DOHH2 (cell line): Measurements from ENCODE around the gene CBLB.

ENCODE experiments used
- H3F3A ChIP-seq: fragments of 200-600 bp; sonication (generic), shearing (Covaris generic); 2 replicates; pipeline ENCODE4 v1.6.0; 2016; ENCODE audit warnings: antibody characterized with exemption, mild to moderate bottlenecking; ENCODE audit not compliant: control insufficient read depth, insufficient read depth
- H3K27ac ChIP-seq: fragments of 200-600 bp; sonication (generic); 2 replicates; pipeline ENCODE4 v1.5.1; 2014; ENCODE audit warnings: low read depth, mild to moderate bottlenecking, low read length, moderate library complexity
- H3K27me3 ChIP-seq: fragments of 200-600 bp; sonication (generic); 2 replicates; pipeline ENCODE4 v1.6.1; 2014; ENCODE audit warnings: mild to moderate bottlenecking, low read length, mixed read lengths; ENCODE audit not compliant: control insufficient read depth
- H3K36me3 ChIP-seq: fragments of 200-600 bp; sonication (generic); 2 replicates; pipeline ENCODE4 v1.6.1; 2014; ENCODE audit warnings: mild to moderate bottlenecking, low read length, moderate library complexity, mixed read lengths; ENCODE audit not compliant: control insufficient read depth
- H3K4me1 ChIP-seq: fragments of 200-600 bp; sonication (generic); 2 replicates; pipeline ENCODE4 v1.6.1; 2014; ENCODE audit warnings: mild to moderate bottlenecking, low read length, mixed read lengths; ENCODE audit not compliant: control insufficient read depth
- H3K4me2 ChIP-seq: fragments of 200-600 bp; sonication (generic); 2 replicates; pipeline ENCODE4 v1.6.0; 2014; ENCODE audit warnings: mild to moderate bottlenecking, low read length, moderate library complexity
- H3K4me3 ChIP-seq: fragments of 200-600 bp; sonication (generic); 2 replicates; pipeline ENCODE4 v1.5.1; 2014; ENCODE audit warnings: mild to moderate bottlenecking, low read length, mixed read lengths
- H3K79me2 ChIP-seq: fragments of 200-600 bp; sonication (generic); 2 replicates; pipeline ENCODE4 v1.6.1; 2014; ENCODE audit warnings: mild to moderate bottlenecking, low read length, mixed read lengths; ENCODE audit not compliant: control insufficient read depth
- H3K9me2 ChIP-seq: fragments of 200-600 bp; sonication (generic); replicated peaks from 2 replicates; pipeline ENCODE4 v1.6.1; 2014; ENCODE audit warnings: mild to moderate bottlenecking, low read length, mixed read lengths; ENCODE audit not compliant: control insufficient read depth
- H3K9me3 ChIP-seq: fragments of 200-600 bp; sonication (generic); 2 replicates; pipeline ENCODE4 v1.6.1; 2014; ENCODE audit warnings: antibody characterized with exemption, low read length, mixed read lengths; ENCODE audit not compliant: control insufficient read depth, insufficient read depth
- H4K20me1 ChIP-seq: fragments of 200-600 bp; sonication (generic); 2 replicates; pipeline ENCODE4 v1.6.0; 2014; ENCODE audit warnings: low read depth, mild to moderate bottlenecking, antibody characterized with exemption, low read length, moderate library complexity; ENCODE audit not compliant: control insufficient read depth, insufficient read depth
- EZH2phosphoT487 ChIP-seq: fragments of 200-600 bp; sonication (generic); IDR thresholded peaks from 2 replicates; pipeline ENCODE4 v1.6.1; 2017; ENCODE audit warnings: borderline replicate concordance, mild to moderate bottlenecking, antibody characterized with exemption, low read length, moderate library complexity, mixed read lengths
- TF ChIP-seq, protein P1 (sequence below): fragments of 200-600 bp; sonication (generic); IDR thresholded peaks from one replicate; pipeline ENCODE4 v1.5.1; 2014; ENCODE audit warnings: antibody characterized with exemption, mild to moderate bottlenecking, low read depth, low read length; ENCODE audit not compliant: poor library complexity, severe bottlenecking

Gene CBLB

DNA sequence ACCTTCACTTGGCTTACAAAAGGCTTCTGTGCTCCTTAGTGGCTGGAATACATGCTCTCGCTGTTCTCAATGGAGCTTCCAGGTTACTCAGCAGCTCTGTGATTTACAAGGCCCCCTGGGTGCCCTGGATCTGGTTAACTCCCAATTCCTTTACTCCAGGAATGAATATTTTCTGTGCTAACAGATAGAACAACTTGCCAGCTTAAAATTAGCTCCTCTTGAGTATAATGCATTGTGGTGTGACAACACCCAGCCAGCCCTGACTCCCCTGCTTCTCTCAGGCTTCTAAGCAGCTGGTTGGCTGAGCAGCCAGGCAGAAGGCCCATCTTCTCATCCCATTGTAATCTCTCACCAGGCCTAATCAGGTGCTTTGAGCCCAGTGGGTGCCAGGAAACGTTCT, 255.7 kb downstream of the CBLB start:
- Histone ChIP-seq H4K20me1 (no peaks in the 10 kb centered on the region), H3K36me3 (no peaks in the 10 kb centered on the region), H3K4me1 (no peaks in the 10 kb centered on the region), H3K9me3 (no peaks in the 10 kb centered on the region), H3K4me2 (no peak overlapping the region), H3K27ac (no peak overlapping the region), H3K79me2 (no peaks in the 10 kb centered on the region), H3K9me2 (no peaks in the 10 kb centered on the region), H3K27me3 (no peaks in the 10 kb centered on the region), H3K4me3 (no peak overlapping the region), H3F3A (no peaks in the 10 kb centered on the region)
- TF ChIP-seq, protein P1, sequence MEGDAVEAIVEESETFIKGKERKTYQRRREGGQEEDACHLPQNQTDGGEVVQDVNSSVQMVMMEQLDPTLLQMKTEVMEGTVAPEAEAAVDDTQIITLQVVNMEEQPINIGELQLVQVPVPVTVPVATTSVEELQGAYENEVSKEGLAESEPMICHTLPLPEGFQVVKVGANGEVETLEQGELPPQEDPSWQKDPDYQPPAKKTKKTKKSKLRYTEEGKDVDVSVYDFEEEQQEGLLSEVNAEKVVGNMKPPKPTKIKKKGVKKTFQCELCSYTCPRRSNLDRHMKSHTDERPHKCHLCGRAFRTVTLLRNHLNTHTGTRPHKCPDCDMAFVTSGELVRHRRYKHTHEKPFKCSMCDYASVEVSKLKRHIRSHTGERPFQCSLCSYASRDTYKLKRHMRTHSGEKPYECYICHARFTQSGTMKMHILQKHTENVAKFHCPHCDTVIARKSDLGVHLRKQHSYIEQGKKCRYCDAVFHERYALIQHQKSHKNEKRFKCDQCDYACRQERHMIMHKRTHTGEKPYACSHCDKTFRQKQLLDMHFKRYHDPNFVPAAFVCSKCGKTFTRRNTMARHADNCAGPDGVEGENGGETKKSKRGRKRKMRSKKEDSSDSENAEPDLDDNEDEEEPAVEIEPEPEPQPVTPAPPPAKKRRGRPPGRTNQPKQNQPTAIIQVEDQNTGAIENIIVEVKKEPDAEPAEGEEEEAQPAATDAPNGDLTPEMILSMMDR: no peak
- no peak for TF ChIP-seq EZH2phosphoT487

DNA sequence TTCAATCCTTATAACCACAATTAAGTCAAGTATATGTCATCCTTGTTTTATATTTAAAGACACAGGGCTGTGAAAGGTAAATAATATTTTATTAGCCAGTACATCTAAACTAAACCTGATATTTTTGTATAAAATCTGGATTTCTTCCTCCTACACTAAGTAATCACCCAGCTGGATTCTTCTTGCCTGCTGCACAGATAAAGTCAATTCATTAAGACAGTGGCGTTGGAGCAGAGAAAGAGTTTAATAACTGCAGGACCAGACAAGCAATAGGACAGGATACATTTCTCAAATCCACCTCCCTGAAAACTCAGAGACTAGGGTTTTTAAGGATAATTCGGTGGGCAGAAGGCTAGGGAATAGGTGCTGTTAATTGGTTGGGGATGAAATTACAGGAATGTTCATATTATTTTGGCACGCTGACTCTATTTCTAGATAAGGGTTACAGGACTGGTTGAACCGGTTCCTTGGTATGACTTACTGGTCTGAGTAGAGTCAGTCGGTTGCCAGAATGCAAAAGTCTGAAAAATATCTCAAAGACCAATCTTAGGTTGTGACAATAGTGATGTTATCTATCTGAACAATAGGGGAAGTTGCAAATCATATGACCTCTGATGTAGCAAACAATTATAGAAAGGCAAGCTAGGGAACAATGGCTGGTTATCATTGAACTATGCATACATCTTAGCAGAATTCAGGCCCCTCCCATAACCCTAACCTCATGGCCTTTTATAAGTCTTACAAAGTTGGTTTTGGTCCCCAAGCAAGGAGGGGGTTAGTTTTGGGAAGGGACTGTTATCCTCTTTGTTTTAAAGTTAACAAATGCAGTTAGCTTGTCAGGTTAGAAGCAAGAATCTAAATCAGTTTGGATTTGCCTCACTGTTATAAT, 257.3 kb downstream of the CBLB start:
- H3K9me3 ChIP-seq: peaks cover 3% of the 10 kb centered on the region; the same call in 1 of the 2 replicates
- H3K9me2 ChIP-seq: no peaks in the 10 kb centered on the region
- no peak overlapping the region for H3K4me3 ChIP-seq
- H3K27me3 ChIP-seq: no peaks in the 10 kb centered on the region
- H3K79me2 ChIP-seq: no peaks in the 10 kb centered on the region
- H4K20me1 ChIP-seq: no peaks in the 10 kb centered on the region
- no peak overlapping the region for H3K27ac ChIP-seq
- no peaks in the 10 kb centered on the region for H3K4me1 ChIP-seq
- no peak for TF ChIP-seq EZH2phosphoT487
- TF ChIP-seq, protein P1: no peak
- H3F3A ChIP-seq: no peaks in the 10 kb centered on the region
- no peaks in the 10 kb centered on the region for H3K36me3 ChIP-seq
- no peak overlapping the region for H3K4me2 ChIP-seq

DNA sequence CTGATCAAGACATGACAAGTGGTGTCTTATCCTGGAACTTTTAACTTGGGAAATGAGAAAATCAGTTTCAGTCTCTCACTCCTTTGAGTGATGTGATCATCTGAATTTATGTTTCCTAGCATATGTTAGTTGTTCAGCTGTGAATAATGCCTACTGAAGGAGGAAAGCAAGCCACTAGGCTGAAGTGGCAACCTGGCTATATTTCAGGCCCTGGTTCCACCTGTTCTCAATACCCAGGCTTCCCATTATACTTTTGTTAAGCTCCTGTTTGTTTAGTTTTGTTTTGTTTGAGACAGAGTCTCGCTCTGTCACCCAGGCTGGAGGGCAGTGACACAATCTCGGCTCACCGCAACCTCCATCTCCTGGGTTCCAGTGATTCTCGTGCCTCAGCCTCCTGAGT, 258.3 kb downstream of the CBLB start:
- Histone ChIP-seq H3K4me1 (no peaks in the 10 kb centered on the region), H3K27me3 (no peaks in the 10 kb centered on the region), H4K20me1 (no peaks in the 10 kb centered on the region), H3F3A (no peaks in the 10 kb centered on the region), H3K9me3 (peaks cover 3% of the 10 kb centered on the region; the same call in 1 of the 2 replicates), H3K79me2 (no peaks in the 10 kb centered on the region), H3K4me3 (no peak overlapping the region), H3K9me2 (no peaks in the 10 kb centered on the region), H3K36me3 (no peaks in the 10 kb centered on the region), H3K4me2 (no peak overlapping the region), H3K27ac (no peak overlapping the region)
- TF ChIP-seq, protein P1: no peak
- no peak for TF ChIP-seq EZH2phosphoT487
